NCI-H2081 treated with DMSO at 0.1 percent for 48 hours (cell line): Measurements from ENCODE around the gene SMARCC2.
"Not testable (repeated sequence)": the region's sequence is repeated elsewhere in the genome, so short reads cannot be mapped to it uniquely, and the experiment has no call there.

Source experiments
- DNase-seq: peaks from one replicate; lab custom pipeline; 2025; lab: John Stamatoyannopoulos, UW

SMARCC2 gene

GRCh38 chr12:56208006-56208405 lies 18.7 kb upstream of the SMARCC2 start:
- DNase-seq, result no peak

GRCh38 chr12:56206452-56207166 lies 17.3 kb upstream of the SMARCC2 start:
- DNase-seq, result no peak

- DNase-seq, result no peak
These were observed 16.2 kb upstream of the SMARCC2 start for GRCh38 chr12:56205445-56205844.

- no peak for DNase-seq
These were observed 15.0 kb upstream of the SMARCC2 start for GRCh38 chr12:56204275-56204674.

GRCh38 chr12:56202838-56203237 lies 13.6 kb upstream of the SMARCC2 start:
- DNase-seq, result no peak

GRCh38 chr12:56202366-56202765 lies 13.1 kb upstream of the SMARCC2 start:
- DNase-seq, result no peak

GRCh38 chr12:56198836-56199235 lies 9.6 kb upstream of the SMARCC2 start:
- no peak for DNase-seq

- DNase-seq, result no peak
These were observed 8.8 kb upstream of the SMARCC2 start for GRCh38 chr12:56197921-56198635.

GRCh38 chr12:56196818-56197550 lies 7.7 kb upstream of the SMARCC2 start:
- not testable (repeated sequence) for DNase-seq

GRCh38 chr12:56193025-56193578 lies 3.8 kb upstream of the SMARCC2 start:
- peak; percentile 83 for DNase-seq

GRCh38 chr12:56192582-56192981 lies 3.3 kb upstream of the SMARCC2 start:
- DNase-seq, result no peak

- no peak for DNase-seq
These were observed 1.4 kb upstream of the SMARCC2 start for GRCh38 chr12:56190695-56191155.

- peak; percentile 37 for DNase-seq
These were observed 823 bp upstream of the SMARCC2 start for GRCh38 chr12:56189918-56190694.

- no peak for DNase-seq
These were observed 545 bp downstream of the SMARCC2 start for GRCh38 chr12:56188778-56189098.

GRCh38 chr12:56188131-56188777 lies 1.0 kb downstream of the SMARCC2 start:
- DNase-seq, result no peak

- no peak for DNase-seq
These were observed 2.3 kb downstream of the SMARCC2 start for GRCh38 chr12:56186957-56187356.

GRCh38 chr12:56178347-56178746 lies 10.9 kb downstream of the SMARCC2 start:
- DNase-seq, result no peak

GRCh38 chr12:56172839-56173238 lies 16.4 kb downstream of the SMARCC2 start:
- DNase-seq, result no peak

GRCh38 chr12:56169229-56169759 lies 20.0 kb downstream of the SMARCC2 start:
- DNase-seq, result no peak

- no peak for DNase-seq
These were observed 23.9 kb downstream of the SMARCC2 start for GRCh38 chr12:56165369-56165768.

GRCh38 chr12:56164345-56164729 lies 24.9 kb downstream of the SMARCC2 start:
- DNase-seq, result no peak
